A549 treated with CORT108297 at 1 μM for 4 hours (cell line): Measurements from ENCODE around the gene SACS. TPM values are rescaled to one million over a fixed set of nuclear protein-coding genes. Genes with fewer than 3 reads are reported as not detected.

Source experiments
- total RNA-seq: library from RNA; stranded (reverse); fragments of 200-300 nt; extraction: Qiagen RNA extraction; gene quantifications from 5 replicates; pipeline ENCODE4 v1.2.3, GENCODE V29; 2022

The SACS gene
- total RNA-seq: 9.2 to 14.1 TPM (median 11.3 TPM) in 5 replicates

DNA sequence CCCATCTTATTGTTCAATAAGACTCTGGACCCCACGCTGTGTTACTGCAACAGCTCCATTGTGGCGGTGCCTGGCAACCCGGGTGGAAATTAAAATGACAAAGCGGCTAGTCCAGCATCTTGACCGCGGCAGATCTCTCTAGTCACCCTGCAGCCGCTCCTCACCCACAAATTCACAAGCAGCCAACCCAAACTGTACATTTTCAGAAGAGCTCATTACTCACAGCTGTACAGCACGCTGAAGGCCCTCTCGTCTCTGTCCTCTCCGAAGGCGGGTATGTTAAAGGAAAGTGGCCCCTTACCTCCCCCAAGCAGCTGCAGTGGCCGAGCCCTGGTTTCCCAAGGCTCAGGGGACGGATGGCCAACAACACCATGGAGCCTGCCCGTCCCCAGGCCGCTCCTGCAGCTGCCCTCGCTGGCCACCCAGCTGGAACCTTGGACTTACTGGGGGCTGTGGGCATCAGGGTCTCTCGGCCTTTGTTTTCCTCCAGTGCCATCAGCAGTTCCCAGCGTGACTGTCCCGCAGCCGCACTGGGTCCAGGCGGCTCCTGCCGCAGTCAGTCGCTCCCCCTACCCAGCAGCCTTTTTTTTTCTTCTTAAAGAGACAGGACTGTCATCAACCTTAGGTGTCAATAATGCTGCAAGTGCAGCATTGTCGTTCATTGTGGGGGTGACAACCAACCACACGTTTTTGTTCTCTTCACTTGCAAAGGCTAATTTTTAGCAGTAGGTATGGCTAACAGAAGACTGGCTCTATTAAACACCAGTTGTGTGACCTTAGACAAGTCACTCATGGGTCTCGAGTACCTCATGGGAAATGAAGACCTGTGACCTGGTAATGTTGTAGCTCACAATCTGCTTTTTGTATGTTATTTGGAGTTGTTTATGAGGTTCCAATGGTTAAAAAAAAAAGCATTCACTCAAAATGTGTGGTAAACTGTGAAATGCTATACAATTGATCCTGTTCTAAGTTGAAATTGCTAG lies at the start of gene SACS:
SACS (minus strand) TSS at position 532 of the 983 bp plus-strand sequence. CDS start 22,463 bp downstream, outside the sequence.

Other genes starting within 250 kb of the SACS start
- gene TNFRSF19, start 136.7 kb upstream of the SACS start, total RNA-seq: 2.8 to 3.6 TPM (median 3.2 TPM) in 5 replicates